IPS-NIHi11 (cell line): ENCODE measurements around the gene ZNF618.

Source experiments
- DNase-seq: peaks from one replicate; pipeline ENCODE4 v3.0.0; 2012; ENCODE audit warnings: mixed read lengths, low spot score

ZNF618 gene

GRCh38 chr9:113911850-113912557 lies 35.9 kb downstream of the ZNF618 start:
- DNase-seq = no peak

- no peak for DNase-seq
Observed at GRCh38 chr9:113912816-113913215, 36.7 kb downstream of the ZNF618 start.

- no peak for DNase-seq
Observed at GRCh38 chr9:113913426-113914195, 37.5 kb downstream of the ZNF618 start.

GRCh38 chr9:113914517-113914916 lies 38.4 kb downstream of the ZNF618 start:
- DNase-seq = no peak

GRCh38 chr9:113915817-113916434 lies 39.8 kb downstream of the ZNF618 start:
- DNase-seq = no peak

- no peak for DNase-seq
Observed at GRCh38 chr9:113916931-113917330, 40.8 kb downstream of the ZNF618 start.

GRCh38 chr9:113918697-113919350 lies 42.7 kb downstream of the ZNF618 start:
- DNase-seq = no peak

- no peak for DNase-seq
Observed at GRCh38 chr9:113919382-113919781, 43.3 kb downstream of the ZNF618 start.

GRCh38 chr9:113919871-113920270 lies 43.8 kb downstream of the ZNF618 start:
- DNase-seq = no peak

GRCh38 chr9:113920872-113921271 lies 44.8 kb downstream of the ZNF618 start:
- DNase-seq = no peak

- no peak for DNase-seq
Observed at GRCh38 chr9:113921396-113921925, 45.4 kb downstream of the ZNF618 start.

- DNase-seq = no peak
Observed at GRCh38 chr9:113922160-113922559, 46.1 kb downstream of the ZNF618 start.

- DNase-seq = no peak
Observed at GRCh38 chr9:113926211-113926610, 50.1 kb downstream of the ZNF618 start.

GRCh38 chr9:113927277-113927676 lies 51.2 kb downstream of the ZNF618 start:
- no peak for DNase-seq

GRCh38 chr9:113928269-113928668 lies 52.2 kb downstream of the ZNF618 start:
- DNase-seq = no peak

GRCh38 chr9:113929634-113930389 lies 53.7 kb downstream of the ZNF618 start:
- DNase-seq = no peak

GRCh38 chr9:113930390-113930783 lies 54.3 kb downstream of the ZNF618 start:
- no peak for DNase-seq

GRCh38 chr9:113931140-113931539 lies 55.0 kb downstream of the ZNF618 start:
- DNase-seq = no peak

GRCh38 chr9:113931777-113932176 lies 55.7 kb downstream of the ZNF618 start:
- DNase-seq = no peak

GRCh38 chr9:113932906-113933584 lies 56.9 kb downstream of the ZNF618 start:
- no peak for DNase-seq

- no peak for DNase-seq
Observed at GRCh38 chr9:113933671-113934070, 57.6 kb downstream of the ZNF618 start.
